ENCODE measurements around the gene MROH9. TPM values are rescaled to one million over a fixed set of nuclear protein-coding genes. Genes with fewer than 3 reads are reported as not detected.

MROH9 gene
- total RNA-seq, 2 donors from 2014 or later, result not detected

- H3K9me3 ChIP-seq, result no peaks in the 10 kb centered on the region
- peak; percentile 31 for TF ChIP-seq CTCF (IDR thresholded peaks at IDR 0.05)
- H3K9ac ChIP-seq (ENCODE audit: low read depth in 2 of 2, low read length in 2 of 2), result no peak overlapping the region
- intact Hi-C loops (cut with DNase I), result loop anchor here (2.0 kb wide), 1 partner anchor 239 kb away; no protein-coding TSS in a partner anchor
- H3K4me3 ChIP-seq, result no peak overlapping the region
- DNase-seq, result no peak
- H3K36me3 ChIP-seq, result no peaks in the 10 kb centered on the region
- no peaks in the 10 kb centered on the region for H3K4me1 ChIP-seq
- no peak overlapping the region for H3K27ac ChIP-seq
- no peaks in the 10 kb centered on the region for H3K27me3 ChIP-seq
Measured at GRCh38 chr1:170927955-170928840, 7.1 kb upstream of the MROH9 start.

GRCh38 chr1:170929412-170929834 is 5.9 kb upstream of the MROH9 start:
- intact Hi-C loops (cut with DNase I), result loop anchor here (2.0 kb wide), 1 partner anchor 241 kb away; no protein-coding TSS in a partner anchor
- TF ChIP-seq CTCF (IDR thresholded peaks at IDR 0.05), result no peak
- H3K27ac ChIP-seq, result no peak overlapping the region
- H3K36me3 ChIP-seq, result no peaks in the 10 kb centered on the region
- DNase-seq, result no peak
- no peaks in the 10 kb centered on the region for H3K9me3 ChIP-seq
- H3K27me3 ChIP-seq, result no peaks in the 10 kb centered on the region
- H3K4me1 ChIP-seq, result no peaks in the 10 kb centered on the region
- H3K9ac ChIP-seq (ENCODE audit: low read depth in 2 of 2, low read length in 2 of 2), result no peak overlapping the region
- no peak overlapping the region for H3K4me3 ChIP-seq

GRCh38 chr1:170929835-170930554 is 5.3 kb upstream of the MROH9 start:
- intact Hi-C loops (cut with DNase I), result loop anchor here (2.0 kb wide), 1 partner anchor 241 kb away; no protein-coding TSS in a partner anchor
- no peaks in the 10 kb centered on the region for H3K36me3 ChIP-seq
- H3K9ac ChIP-seq (ENCODE audit: low read depth in 2 of 2, low read length in 2 of 2), result no peak overlapping the region
- no peaks in the 10 kb centered on the region for H3K4me1 ChIP-seq
- H3K27me3 ChIP-seq, result no peaks in the 10 kb centered on the region
- no peaks in the 10 kb centered on the region for H3K9me3 ChIP-seq
- no peak for DNase-seq
- H3K4me3 ChIP-seq, result no peak overlapping the region
- H3K27ac ChIP-seq, result no peak overlapping the region
- TF ChIP-seq CTCF (IDR thresholded peaks at IDR 0.05), result peak; percentile 65

GRCh38 chr1:170931650-170932049 is 3.7 kb upstream of the MROH9 start:
- Histone ChIP-seq H3K4me1 (no peaks in the 10 kb centered on the region), H3K9ac (ENCODE audit: low read depth in 2 of 2, low read length in 2 of 2) (no peak overlapping the region), H3K27ac (no peak overlapping the region), H3K27me3 (no peaks in the 10 kb centered on the region), H3K4me3 (no peak overlapping the region), H3K9me3 (no peaks in the 10 kb centered on the region), H3K36me3 (no peaks in the 10 kb centered on the region)
- DNase-seq, result no peak
- TF ChIP-seq CTCF (IDR thresholded peaks at IDR 0.05), result no peak
- intact Hi-C loops (cut with DNase I), result no loop called here

GRCh38 chr1:170932236-170932635 is 3.1 kb upstream of the MROH9 start:
- TF ChIP-seq CTCF (IDR thresholded peaks at IDR 0.05), result no peak
- Histone ChIP-seq H3K9me3 (no peaks in the 10 kb centered on the region), H3K27ac (no peak overlapping the region), H3K4me3 (no peak overlapping the region), H3K9ac (ENCODE audit: low read depth in 2 of 2, low read length in 2 of 2) (no peak overlapping the region), H3K4me1 (no peaks in the 10 kb centered on the region), H3K36me3 (no peaks in the 10 kb centered on the region), H3K27me3 (no peaks in the 10 kb centered on the region)
- intact Hi-C loops (cut with DNase I), result no loop called here
- DNase-seq, result no peak

Measured in colonic mucosa (tissue), 4 donors.